Fibroblast of villous mesenchyme (primary cell): ENCODE results near the gene ABTB2. TPM values are rescaled to one million over a fixed set of nuclear protein-coding genes. Genes with fewer than 3 reads are reported as not detected.

Source experiments
- DNase-seq: peaks from one replicate; pipeline ENCODE4 v3.0.0-alpha.2; 2010; ENCODE audit warnings: low read depth
- H3K4me3 ChIP-seq: 2 replicates; pipeline ENCODE4 v1.5.1; 2011; ENCODE audit warnings: low read depth, mild to moderate bottlenecking, low read length
- CTCF ChIP-seq: IDR thresholded peaks from 2 replicates; pipeline ENCODE4 v1.5.1; 2012; ENCODE audit warnings: low read depth, mild to moderate bottlenecking, low read length; ENCODE audit not compliant: insufficient read depth
- total RNA-seq: library from RNA; depleted of rRNA; stranded (reverse); fragments of >200 nt; gene quantifications from 2 replicates; pipeline ENCODE4 v1.2.3, GENCODE V29; 2012

Gene ABTB2
- total RNA-seq, 1 donor: 3.9 TPM

- TF ChIP-seq CTCF: no peak
- peak; percentile 48 for DNase-seq
- no peak overlapping the region for H3K4me3 ChIP-seq
These were observed 118.8 kb downstream of the ABTB2 start for GRCh38 chr11:34238966-34239365.

GRCh38 chr11:34238533-34238932 lies 119.3 kb downstream of the ABTB2 start:
- no peak overlapping the region for H3K4me3 ChIP-seq
- TF ChIP-seq CTCF: no peak
- DNase-seq: peak; percentile 45

- peak; percentile 54 for DNase-seq
- no peak overlapping the region for H3K4me3 ChIP-seq
- TF ChIP-seq CTCF: no peak
These were observed 121.2 kb downstream of the ABTB2 start for GRCh38 chr11:34236572-34236971.

- no peak for TF ChIP-seq CTCF
- H3K4me3 ChIP-seq: no peak overlapping the region
- no peak for DNase-seq
These were observed 122.2 kb downstream of the ABTB2 start for GRCh38 chr11:34235591-34236071.

GRCh38 chr11:34235189-34235588 lies 122.6 kb downstream of the ABTB2 start:
- H3K4me3 ChIP-seq: no peak overlapping the region
- no peak for DNase-seq
- no peak for TF ChIP-seq CTCF

GRCh38 chr11:34234086-34234740 lies 123.6 kb downstream of the ABTB2 start:
- no peak overlapping the region for H3K4me3 ChIP-seq
- TF ChIP-seq CTCF: no peak
- DNase-seq: peak; percentile 50

GRCh38 chr11:34233215-34233614 lies 124.6 kb downstream of the ABTB2 start:
- no peak for DNase-seq
- TF ChIP-seq CTCF: no peak
- H3K4me3 ChIP-seq: no peak overlapping the region
